OCI-LY1 (cell line): ENCODE measurements around the gene ZNF146.

ENCODE experiments used
- H2AFZ ChIP-seq: fragments of 200-600 bp; sonication (generic), shearing (Covaris generic); 2 replicates; pipeline ENCODE4 v1.6.0; 2014; ENCODE audit warnings: antibody characterized with exemption, mild to moderate bottlenecking, low read length
- H3F3A ChIP-seq: fragments of 200-600 bp; sonication (generic), shearing (Covaris generic); 2 replicates; pipeline ENCODE4 v1.6.0; 2014; ENCODE audit warnings: mild to moderate bottlenecking, antibody characterized with exemption, low read length, moderate library complexity; ENCODE audit not compliant: insufficient read depth
- H3K27ac ChIP-seq: fragments of 200-600 bp; sonication (generic); 2 replicates; pipeline ENCODE4 v1.5.1; 2014; ENCODE audit warnings: low read length, mixed run types, mild to moderate bottlenecking, low read depth; ENCODE audit not compliant: poor library complexity, severe bottlenecking
- H3K27me3 ChIP-seq: fragments of 200-600 bp; sonication (generic); 2 replicates; pipeline ENCODE4 v1.6.0; 2014; ENCODE audit warnings: antibody characterized with exemption, mild to moderate bottlenecking, low read length, moderate library complexity; ENCODE audit not compliant: insufficient read depth
- H3K36me3 ChIP-seq: fragments of 200-600 bp; sonication (generic); 2 replicates; pipeline ENCODE4 v1.6.1; 2014; ENCODE audit warnings: mild to moderate bottlenecking, antibody characterized with exemption, low read length, moderate library complexity, mixed read lengths; ENCODE audit not compliant: insufficient read depth
- H3K4me1 ChIP-seq: fragments of 200-600 bp; sonication (generic); 2 replicates; pipeline ENCODE4 v1.5.1; 2014; ENCODE audit warnings: mild to moderate bottlenecking, low read length, moderate library complexity; ENCODE audit not compliant: insufficient read depth, severe bottlenecking
- H3K4me2 ChIP-seq: fragments of 200-600 bp; sonication (generic), shearing (Covaris generic); 2 replicates; pipeline ENCODE4 v1.6.1; 2014; ENCODE audit warnings: low read length
- H3K4me3 ChIP-seq: fragments of 200-600 bp; sonication (generic); 2 replicates; pipeline ENCODE4 v1.5.1; 2014; ENCODE audit warnings: low read length, low read depth, mild to moderate bottlenecking, mixed read lengths; ENCODE audit not compliant: poor library complexity, severe bottlenecking
- H3K79me2 ChIP-seq: fragments of 200-600 bp; shearing (Covaris generic); 2 replicates; pipeline ENCODE4 v1.6.1; 2016; ENCODE audit warnings: mixed run types, low read length, mixed read lengths; ENCODE audit not compliant: insufficient read depth
- H3K9ac ChIP-seq: fragments of 200-600 bp; sonication (generic), shearing (Covaris generic); 2 replicates; pipeline ENCODE4 v1.6.1; 2014; ENCODE audit warnings: mild to moderate bottlenecking, low read length, mixed read lengths
- H3K9me2 ChIP-seq: fragments of 200-600 bp; sonication (generic), shearing (Covaris generic); 2 replicates; pipeline ENCODE4 v1.6.1; 2014; ENCODE audit warnings: low read depth, mild to moderate bottlenecking, low read length, mixed read lengths
- H3K9me3 ChIP-seq: fragments of 200-600 bp; shearing (Covaris generic); 2 replicates; pipeline ENCODE4 v1.6.1; 2014; ENCODE audit warnings: low read length, mixed read lengths
- H4K20me1 ChIP-seq: fragments of 200-600 bp; sonication (generic), shearing (Covaris generic); 2 replicates; pipeline ENCODE4 v1.6.0; 2016; ENCODE audit warnings: mild to moderate bottlenecking, low read length; ENCODE audit not compliant: insufficient read depth
- CTCF ChIP-seq: fragments of 200-600 bp; sonication (generic), shearing (Covaris generic); IDR thresholded peaks from 2 replicates; pipeline ENCODE4 v1.5.1; 2017; ENCODE audit warnings: mild to moderate bottlenecking, antibody characterized with exemption, low read length, moderate library complexity, mixed read lengths
- EZH2 ChIP-seq: fragments of 200-600 bp; sonication (generic), shearing (Covaris generic); IDR thresholded peaks from 2 replicates; pipeline ENCODE4 v1.8.0; 2017; ENCODE audit warnings: borderline replicate concordance, mixed run types, mild to moderate bottlenecking, antibody characterized with exemption, low read length, moderate library complexity, mixed read lengths

ZNF146 gene

GRCh38 chr19:36209372-36209771 is 5.5 kb upstream of the ZNF146 start:
- Histone ChIP-seq H3K4me1 (peaks cover 20% of the 10 kb centered on the region), H3K9me3 (no peaks in the 10 kb centered on the region)

GRCh38 chr19:36210497-36210896 is 4.4 kb upstream of the ZNF146 start:
- no peak overlapping the region for H3K4me2 ChIP-seq
- H3K4me1 ChIP-seq: peaks cover 20% of the 10 kb centered on the region
- no peaks in the 10 kb centered on the region for H3F3A ChIP-seq
- no peaks in the 10 kb centered on the region for H3K27me3 ChIP-seq
- no peak overlapping the region for H2AFZ ChIP-seq
- H3K36me3 ChIP-seq: no peaks in the 10 kb centered on the region
- no peak overlapping the region for H3K27ac ChIP-seq
- H3K9me2 ChIP-seq: no peaks in the 10 kb centered on the region
- H3K9ac ChIP-seq: no peak overlapping the region
- no peak overlapping the region for H3K4me3 ChIP-seq
- TF ChIP-seq CTCF (no peak), EZH2 (no peak)
- H3K79me2 ChIP-seq: peaks cover 5% of the 10 kb centered on the region
- no peaks in the 10 kb centered on the region for H4K20me1 ChIP-seq
- no peaks in the 10 kb centered on the region for H3K9me3 ChIP-seq

More at GRCh38 chr19:36209372-36209771, 5.5 kb upstream of the ZNF146 start:
- H4K20me1 ChIP-seq: no peaks in the 10 kb centered on the region
- H3F3A ChIP-seq: no peaks in the 10 kb centered on the region
- no peak for TF ChIP-seq EZH2
- no peak for TF ChIP-seq CTCF
- H3K9ac ChIP-seq: no peak overlapping the region
- no peaks in the 10 kb centered on the region for H3K79me2 ChIP-seq
- no peak overlapping the region for H2AFZ ChIP-seq
- H3K27ac ChIP-seq: no peak overlapping the region
- no peaks in the 10 kb centered on the region for H3K27me3 ChIP-seq
- no peaks in the 10 kb centered on the region for H3K36me3 ChIP-seq
- H3K9me2 ChIP-seq: no peaks in the 10 kb centered on the region
- H3K4me2 ChIP-seq: no peak overlapping the region
- no peak overlapping the region for H3K4me3 ChIP-seq

- H3K9me3 ChIP-seq: no peaks in the 10 kb centered on the region
- no peaks in the 10 kb centered on the region for H3F3A ChIP-seq
- H4K20me1 ChIP-seq: no peaks in the 10 kb centered on the region
- no peaks in the 10 kb centered on the region for H3K9me2 ChIP-seq
- peaks cover 11% of the 10 kb centered on the region for H3K36me3 ChIP-seq
- no peak overlapping the region for H3K9ac ChIP-seq
- TF ChIP-seq CTCF (no peak), EZH2 (no peak)
- peaks cover 29% of the 10 kb centered on the region for H3K79me2 ChIP-seq
- H3K27me3 ChIP-seq: no peaks in the 10 kb centered on the region
- no peak overlapping the region for H3K4me2 ChIP-seq
- no peak overlapping the region for H3K4me3 ChIP-seq
- H3K27ac ChIP-seq: no peak overlapping the region
- H2AFZ ChIP-seq: no peak overlapping the region
- H3K4me1 ChIP-seq: peaks cover 21% of the 10 kb centered on the region
Measured at GRCh38 chr19:36212895-36213294, 2.0 kb upstream of the ZNF146 start.
